ENCODE results near the gene RANBP9. TPM values are rescaled to one million over a fixed set of nuclear protein-coding genes. Genes with fewer than 3 reads are reported as not detected.

The RANBP9 gene
- total RNA-seq, 1 donor, result 53.9 TPM

- H3K79me2 ChIP-seq (ENCODE audit: insufficient read depth, low read length), result no peaks in the 10 kb centered on the region
- no peak overlapping the region for H3K4me2 ChIP-seq (ENCODE audit: insufficient read depth, low read length)
- no peak for DNase-seq (ENCODE audit: insufficient read length, low spot score, missing footprints)
- no peaks in the 10 kb centered on the region for H3K27me3 ChIP-seq (ENCODE audit: insufficient read depth, low read length)
- H3K4me3 ChIP-seq (ENCODE audit: insufficient read depth, low read length), result no peak overlapping the region
- no peak overlapping the region for H3K27ac ChIP-seq (ENCODE audit: low read depth, low read length)
- no peaks in the 10 kb centered on the region for H3K4me1 ChIP-seq (ENCODE audit: insufficient read depth, low read length)
- H3K9me3 ChIP-seq (ENCODE audit: low read depth, low read length), result no peaks in the 10 kb centered on the region
- TF ChIP-seq, protein P1, sequence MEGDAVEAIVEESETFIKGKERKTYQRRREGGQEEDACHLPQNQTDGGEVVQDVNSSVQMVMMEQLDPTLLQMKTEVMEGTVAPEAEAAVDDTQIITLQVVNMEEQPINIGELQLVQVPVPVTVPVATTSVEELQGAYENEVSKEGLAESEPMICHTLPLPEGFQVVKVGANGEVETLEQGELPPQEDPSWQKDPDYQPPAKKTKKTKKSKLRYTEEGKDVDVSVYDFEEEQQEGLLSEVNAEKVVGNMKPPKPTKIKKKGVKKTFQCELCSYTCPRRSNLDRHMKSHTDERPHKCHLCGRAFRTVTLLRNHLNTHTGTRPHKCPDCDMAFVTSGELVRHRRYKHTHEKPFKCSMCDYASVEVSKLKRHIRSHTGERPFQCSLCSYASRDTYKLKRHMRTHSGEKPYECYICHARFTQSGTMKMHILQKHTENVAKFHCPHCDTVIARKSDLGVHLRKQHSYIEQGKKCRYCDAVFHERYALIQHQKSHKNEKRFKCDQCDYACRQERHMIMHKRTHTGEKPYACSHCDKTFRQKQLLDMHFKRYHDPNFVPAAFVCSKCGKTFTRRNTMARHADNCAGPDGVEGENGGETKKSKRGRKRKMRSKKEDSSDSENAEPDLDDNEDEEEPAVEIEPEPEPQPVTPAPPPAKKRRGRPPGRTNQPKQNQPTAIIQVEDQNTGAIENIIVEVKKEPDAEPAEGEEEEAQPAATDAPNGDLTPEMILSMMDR (IDR thresholded peaks at IDR 0.05; ENCODE audit: extremely low read depth, low read depth, low read length), result no peak
- H3K36me3 ChIP-seq (ENCODE audit: insufficient read depth, low read length), result peaks cover 23% of the 10 kb centered on the region
- no peak overlapping the region for H2AFZ ChIP-seq (ENCODE audit: low read length)
- no peaks in the 10 kb centered on the region for H4K20me1 ChIP-seq (ENCODE audit: insufficient read depth, low read length)
These were observed 111.6 kb downstream of the RANBP9 start for GRCh38 chr6:13600036-13600435.

GRCh38 chr6:13597073-13597472 is 114.6 kb downstream of the RANBP9 start:
- H3K79me2 ChIP-seq (ENCODE audit: insufficient read depth, low read length), result no peaks in the 10 kb centered on the region
- H3K4me1 ChIP-seq (ENCODE audit: insufficient read depth, low read length), result no peaks in the 10 kb centered on the region
- TF ChIP-seq, protein P1 (IDR thresholded peaks at IDR 0.05; ENCODE audit: extremely low read depth, low read depth, low read length), result no peak
- no peak overlapping the region for H3K4me2 ChIP-seq (ENCODE audit: insufficient read depth, low read length)
- peaks cover 19% of the 10 kb centered on the region for H3K36me3 ChIP-seq (ENCODE audit: insufficient read depth, low read length)
- H2AFZ ChIP-seq (ENCODE audit: low read length), result no peak overlapping the region
- H3K4me3 ChIP-seq (ENCODE audit: insufficient read depth, low read length), result no peak overlapping the region
- no peaks in the 10 kb centered on the region for H4K20me1 ChIP-seq (ENCODE audit: insufficient read depth, low read length)
- no peaks in the 10 kb centered on the region for H3K9me3 ChIP-seq (ENCODE audit: low read depth, low read length)
- H3K27me3 ChIP-seq (ENCODE audit: insufficient read depth, low read length), result no peaks in the 10 kb centered on the region
- DNase-seq (ENCODE audit: insufficient read length, low spot score, missing footprints), result no peak
- no peak overlapping the region for H3K27ac ChIP-seq (ENCODE audit: low read depth, low read length)

GRCh38 chr6:13593720-13594119 is 117.9 kb downstream of the RANBP9 start:
- Histone ChIP-seq H4K20me1 (ENCODE audit: insufficient read depth, low read length) (no peaks in the 10 kb centered on the region), H3K27me3 (ENCODE audit: insufficient read depth, low read length) (no peaks in the 10 kb centered on the region), H3K4me3 (ENCODE audit: insufficient read depth, low read length) (no peak overlapping the region), H3K79me2 (ENCODE audit: insufficient read depth, low read length) (no peaks in the 10 kb centered on the region), H3K27ac (ENCODE audit: low read depth, low read length) (peak overlapping the region; percentile 50), H3K36me3 (ENCODE audit: insufficient read depth, low read length) (peaks cover 10% of the 10 kb centered on the region), H3K4me2 (ENCODE audit: insufficient read depth, low read length) (no peak overlapping the region), H3K4me1 (ENCODE audit: insufficient read depth, low read length) (no peaks in the 10 kb centered on the region), H2AFZ (ENCODE audit: low read length) (no peak overlapping the region), H3K9me3 (ENCODE audit: low read depth, low read length) (no peaks in the 10 kb centered on the region)
- TF ChIP-seq, protein P1 (IDR thresholded peaks at IDR 0.05; ENCODE audit: extremely low read depth, low read depth, low read length), result no peak
- DNase-seq (ENCODE audit: insufficient read length, low spot score, missing footprints), result peak; percentile 88

GRCh38 chr6:13593103-13593502 is 118.5 kb downstream of the RANBP9 start:
- Histone ChIP-seq H3K4me1 (ENCODE audit: insufficient read depth, low read length) (no peaks in the 10 kb centered on the region), H3K27me3 (ENCODE audit: insufficient read depth, low read length) (no peaks in the 10 kb centered on the region), H4K20me1 (ENCODE audit: insufficient read depth, low read length) (no peaks in the 10 kb centered on the region), H3K27ac (ENCODE audit: low read depth, low read length) (no peak overlapping the region), H3K4me2 (ENCODE audit: insufficient read depth, low read length) (no peak overlapping the region), H2AFZ (ENCODE audit: low read length) (no peak overlapping the region), H3K79me2 (ENCODE audit: insufficient read depth, low read length) (no peaks in the 10 kb centered on the region), H3K36me3 (ENCODE audit: insufficient read depth, low read length) (peaks cover 16% of the 10 kb centered on the region), H3K4me3 (ENCODE audit: insufficient read depth, low read length) (no peak overlapping the region), H3K9me3 (ENCODE audit: low read depth, low read length) (no peaks in the 10 kb centered on the region)
- DNase-seq (ENCODE audit: insufficient read length, low spot score, missing footprints), result no peak
- TF ChIP-seq, protein P1 (IDR thresholded peaks at IDR 0.05; ENCODE audit: extremely low read depth, low read depth, low read length), result no peak
